Right atrium auricular region (tissue), 2 donors: ENCODE results near the gene RPLP1. TPM values are rescaled to one million over a fixed set of nuclear protein-coding genes. Genes with fewer than 3 reads are reported as not detected.

Experiments used
- DNase-seq: peaks from one replicate; pipeline ENCODE4 v3.0.0-alpha.2; 2019; ENCODE audit warnings: low spot score
- H3K27ac ChIP-seq, 2 donors: fragments of 200-600 bp; sonication (generic); 1 replicate in 1 of 2; 2 replicates in 1 of 2; pipeline ENCODE4 v1.5.1; 2016 to 2019
- H3K27me3 ChIP-seq, 2 donors: fragments of 200-600 bp; sonication (generic); one replicate each; pipeline versions ENCODE4 v1.5.1 to v1.6.0; 2017 to 2019
- H3K36me3 ChIP-seq: fragments of 200-600 bp; sonication (generic); one replicate; pipeline ENCODE4 v1.5.1; 2016
- H3K4me1 ChIP-seq, 2 donors: fragments of 200-600 bp; sonication (generic); one replicate each; pipeline versions ENCODE4 v1.5.1 to v1.6.0; 2017 to 2019
- H3K4me3 ChIP-seq, 2 donors: fragments of 200-600 bp; sonication (generic); 1 replicate in 1 of 2; 2 replicates in 1 of 2; pipeline ENCODE4 v1.5.1; 2017 to 2019; ENCODE audit warnings: mild to moderate bottlenecking in 1 of 2, moderate library complexity in 1 of 2
- H3K9me3 ChIP-seq, 2 donors: fragments of 200-600 bp; sonication (generic); one replicate each; pipeline ENCODE4 v1.5.1; 2019
- total RNA-seq, 2 donors: library from RNA; depleted of rRNA; stranded (reverse); fragments of >200 nt; gene quantifications; one replicate each; pipeline ENCODE4 v1.1.0, GENCODE V29; 2016
- TF ChIP-seq, protein P1 (sequence below), 2 donors: fragments of 200-600 bp; sonication (generic); IDR thresholded peaks; one replicate each; pipeline ENCODE4 v1.5.1; 2019; ENCODE audit warnings: antibody characterized with exemption in 2 of 2

Gene RPLP1
- total RNA-seq, 2 donors from 2014 or later = 560 to 705 TPM

GRCh38 chr15:69415381-69415780 is 37.2 kb upstream of the RPLP1 start:
- no peaks in the 10 kb centered on the region for H3K27me3 ChIP-seq
- no peak overlapping the region for H3K4me3 ChIP-seq
- DNase-seq = no peak
- H3K4me1 ChIP-seq = peaks cover 0 to 14% of the 10 kb centered on the region in 2 donors
- H3K36me3 ChIP-seq = no peaks in the 10 kb centered on the region
- TF ChIP-seq, protein P1, sequence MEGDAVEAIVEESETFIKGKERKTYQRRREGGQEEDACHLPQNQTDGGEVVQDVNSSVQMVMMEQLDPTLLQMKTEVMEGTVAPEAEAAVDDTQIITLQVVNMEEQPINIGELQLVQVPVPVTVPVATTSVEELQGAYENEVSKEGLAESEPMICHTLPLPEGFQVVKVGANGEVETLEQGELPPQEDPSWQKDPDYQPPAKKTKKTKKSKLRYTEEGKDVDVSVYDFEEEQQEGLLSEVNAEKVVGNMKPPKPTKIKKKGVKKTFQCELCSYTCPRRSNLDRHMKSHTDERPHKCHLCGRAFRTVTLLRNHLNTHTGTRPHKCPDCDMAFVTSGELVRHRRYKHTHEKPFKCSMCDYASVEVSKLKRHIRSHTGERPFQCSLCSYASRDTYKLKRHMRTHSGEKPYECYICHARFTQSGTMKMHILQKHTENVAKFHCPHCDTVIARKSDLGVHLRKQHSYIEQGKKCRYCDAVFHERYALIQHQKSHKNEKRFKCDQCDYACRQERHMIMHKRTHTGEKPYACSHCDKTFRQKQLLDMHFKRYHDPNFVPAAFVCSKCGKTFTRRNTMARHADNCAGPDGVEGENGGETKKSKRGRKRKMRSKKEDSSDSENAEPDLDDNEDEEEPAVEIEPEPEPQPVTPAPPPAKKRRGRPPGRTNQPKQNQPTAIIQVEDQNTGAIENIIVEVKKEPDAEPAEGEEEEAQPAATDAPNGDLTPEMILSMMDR (IDR thresholded peaks at IDR 0.05) = no peak
- H3K9me3 ChIP-seq = no peaks in the 10 kb centered on the region
- no peak overlapping the region for H3K27ac ChIP-seq

DNA sequence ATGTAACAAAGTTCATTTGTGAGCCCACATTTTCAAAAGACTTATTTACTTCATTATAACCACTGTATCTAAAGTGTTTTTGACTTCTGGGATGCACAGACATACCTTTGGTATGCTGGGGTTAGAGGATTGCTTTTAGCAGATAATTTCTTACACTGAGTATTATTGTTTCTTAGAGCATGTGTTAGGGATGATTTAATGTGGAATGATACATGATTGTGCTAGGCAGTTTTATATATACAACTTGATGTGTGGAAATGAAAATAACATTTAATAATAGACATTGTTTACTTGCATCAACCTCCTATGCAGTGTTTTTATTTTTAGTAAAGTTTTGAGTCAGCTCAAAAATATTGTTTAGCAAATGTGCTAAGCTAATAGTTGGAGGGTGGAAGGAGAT is 35.0 kb upstream of the RPLP1 start:
- no peak overlapping the region for H3K27ac ChIP-seq
- no peaks in the 10 kb centered on the region for H3K36me3 ChIP-seq
- H3K4me1 ChIP-seq = peaks cover 0 to 14% of the 10 kb centered on the region in 2 donors
- DNase-seq = no peak
- no peaks in the 10 kb centered on the region for H3K9me3 ChIP-seq
- H3K27me3 ChIP-seq = no peaks in the 10 kb centered on the region
- TF ChIP-seq, protein P1 (IDR thresholded peaks at IDR 0.05) = no peak
- H3K4me3 ChIP-seq = no peak overlapping the region

DNA sequence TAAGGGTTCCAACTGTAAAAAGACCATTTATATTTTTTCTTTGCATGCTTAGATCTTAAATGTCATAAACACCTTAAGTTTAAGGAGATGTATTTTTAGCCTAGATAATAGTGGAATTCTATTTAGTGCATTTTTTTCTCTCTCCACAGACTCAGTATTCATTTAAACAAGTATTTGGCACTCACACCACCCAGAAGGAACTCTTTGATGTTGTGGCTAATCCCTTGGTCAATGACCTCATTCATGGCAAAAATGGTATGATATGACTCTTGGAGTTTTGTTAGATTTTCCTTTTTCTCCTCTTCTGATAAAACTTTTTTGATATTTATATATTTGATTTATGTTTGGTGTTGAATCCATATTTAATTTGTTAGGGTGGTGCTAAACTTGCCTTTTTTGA is 31.1 kb upstream of the RPLP1 start:
- Histone ChIP-seq H3K27me3 (no peaks in the 10 kb centered on the region), H3K27ac (no peak overlapping the region), H3K9me3 (no peaks in the 10 kb centered on the region), H3K4me1 (no peaks in the 10 kb centered on the region), H3K36me3 (no peaks in the 10 kb centered on the region), H3K4me3 (no peak overlapping the region)
- DNase-seq = no peak
- TF ChIP-seq, protein P1 (IDR thresholded peaks at IDR 0.05) = no peak

DNA sequence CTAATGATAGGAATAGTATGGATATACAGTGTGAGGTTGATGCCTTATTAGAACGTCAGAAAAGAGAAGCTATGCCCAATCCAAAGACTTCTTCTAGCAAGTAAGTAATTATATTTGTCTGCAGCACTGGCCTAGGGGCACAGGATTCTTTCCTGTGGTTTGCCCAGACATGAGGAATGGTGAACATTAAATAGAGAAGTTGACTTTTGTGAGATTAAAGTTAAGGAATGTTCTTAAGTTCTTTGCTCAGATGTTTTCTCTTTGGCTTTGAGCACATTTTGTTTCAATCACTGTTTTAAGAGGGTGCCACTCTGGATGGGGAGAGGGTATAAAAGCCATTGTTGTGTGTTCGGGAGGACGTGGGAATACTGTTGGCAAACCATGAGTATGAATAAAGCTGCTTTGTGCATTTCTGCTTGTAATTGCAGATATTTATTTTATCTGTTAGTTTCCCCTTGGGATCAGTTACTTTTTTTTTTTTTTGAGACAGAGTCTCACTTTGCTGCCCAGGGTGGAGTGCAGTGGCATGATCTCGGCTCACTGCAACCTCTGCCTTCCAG is 30.2 kb upstream of the RPLP1 start:
- DNase-seq = no peak
- H3K9me3 ChIP-seq = no peaks in the 10 kb centered on the region
- no peak overlapping the region for H3K4me3 ChIP-seq
- no peaks in the 10 kb centered on the region for H3K27me3 ChIP-seq
- TF ChIP-seq, protein P1 (IDR thresholded peaks at IDR 0.05) = no peak
- no peaks in the 10 kb centered on the region for H3K36me3 ChIP-seq
- H3K4me1 ChIP-seq = no peaks in the 10 kb centered on the region
- H3K27ac ChIP-seq = no peak overlapping the region

DNA sequence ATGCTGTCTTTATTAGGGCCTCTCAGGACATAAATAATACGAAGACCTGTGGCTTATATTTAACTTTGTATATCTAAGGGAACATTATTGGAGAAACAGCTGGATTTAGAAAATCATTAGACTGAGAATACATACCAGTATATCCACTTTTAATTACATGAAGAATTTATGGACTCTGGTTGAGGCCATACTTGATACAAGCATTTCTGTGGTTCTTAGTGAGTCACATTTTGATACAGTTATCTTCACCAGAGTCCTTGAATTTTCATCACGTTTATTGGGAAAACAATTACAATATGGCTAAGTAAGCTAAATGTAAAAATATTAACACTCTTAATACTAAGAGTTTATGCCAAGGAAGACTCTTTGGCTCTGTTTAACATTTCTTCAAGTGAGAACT is 28.6 kb upstream of the RPLP1 start:
- Histone ChIP-seq H3K4me1 (no peaks in the 10 kb centered on the region), H3K36me3 (no peaks in the 10 kb centered on the region)
- TF ChIP-seq, protein P1 (IDR thresholded peaks at IDR 0.05) = no peak

GRCh38 chr15:69424748-69425413 is 27.7 kb upstream of the RPLP1 start:
- no peaks in the 10 kb centered on the region for H3K27me3 ChIP-seq
- H3K4me1 ChIP-seq = no peaks in the 10 kb centered on the region
- no peak for DNase-seq
- no peak overlapping the region for H3K27ac ChIP-seq
- H3K9me3 ChIP-seq = no peaks in the 10 kb centered on the region
- H3K36me3 ChIP-seq = no peaks in the 10 kb centered on the region
- H3K4me3 ChIP-seq = no peak overlapping the region
- TF ChIP-seq, protein P1 (IDR thresholded peaks at IDR 0.05) = no peak

More for the DNA sequence above, 28.6 kb upstream of the RPLP1 start:
- no peak for DNase-seq
- Histone ChIP-seq H3K4me3 (no peak overlapping the region), H3K27me3 (no peaks in the 10 kb centered on the region), H3K9me3 (no peaks in the 10 kb centered on the region), H3K27ac (no peak overlapping the region)
